HepG2 (cell line): ENCODE data around the gene TRIM7.

Experiments used
- CEBPZ ChIP-seq: IDR thresholded peaks from 2 replicates; pipeline ENCODE4 v1.6.1; 2012; ENCODE audit warnings: low read length, improper control_type of control experiment
- CTCF ChIP-seq: sonication (generic); formaldehyde crosslinking; IDR thresholded peaks from 2 replicates; pipeline ENCODE4 v1.5.0; 2020; ENCODE audit warnings: mild to moderate bottlenecking, missing genetic modification reagents, moderate library complexity
- FOXK2 ChIP-seq: fragments of 450-650 bp; IDR thresholded peaks from 2 replicates; pipeline ENCODE4 v1.6.1; 2016
- GLMP ChIP-seq: sonication (generic); formaldehyde crosslinking; IDR thresholded peaks from 2 replicates; pipeline ENCODE4 v1.9.0; 2021; ENCODE audit warnings: missing genetic modification reagents, mild to moderate bottlenecking, borderline replicate concordance
- KLF16 ChIP-seq, 2 experiments: sonication (generic) in 1 of 2; formaldehyde crosslinking in 1 of 2; IDR thresholded peaks; 2 replicates each; pipeline versions ENCODE4 v1.6.1 to v1.8.0; 2016 to 2023; ENCODE audit warnings: missing genetic modification reagents in 2 of 2, missing compliant biosample characterization in 1 of 2
- NFE2L2 ChIP-seq: fragments of 150-350 bp; IDR thresholded peaks from 2 replicates; pipeline ENCODE4 v1.6.1; 2014; ENCODE audit warnings: low read length
- TEAD3 ChIP-seq: optimal IDR thresholded peaks from 2 replicates; pipeline ENCODE3; 2016; ENCODE audit warnings: borderline replicate concordance

GRCh38 chr5:181233088-181233800 lies 28.2 kb upstream of the TRIM7 start:
- TF ChIP-seq KLF16 (CRISPR knock-in tag; IDR thresholded peaks at IDR 0.05) (no peak), CEBPZ (no peak), FOXK2 (no peak), NFE2L2 (no peak), CTCF (no peak), TEAD3 (CRISPR knock-in tag) (no peak), GLMP (CRISPR knock-in tag) (no peak)
